ENCODE data around the gene ZNF813.
A peak's percentile ranks its signal among the peaks of the same experiment; 100 is the strongest.

ZNF813 gene

DNA sequence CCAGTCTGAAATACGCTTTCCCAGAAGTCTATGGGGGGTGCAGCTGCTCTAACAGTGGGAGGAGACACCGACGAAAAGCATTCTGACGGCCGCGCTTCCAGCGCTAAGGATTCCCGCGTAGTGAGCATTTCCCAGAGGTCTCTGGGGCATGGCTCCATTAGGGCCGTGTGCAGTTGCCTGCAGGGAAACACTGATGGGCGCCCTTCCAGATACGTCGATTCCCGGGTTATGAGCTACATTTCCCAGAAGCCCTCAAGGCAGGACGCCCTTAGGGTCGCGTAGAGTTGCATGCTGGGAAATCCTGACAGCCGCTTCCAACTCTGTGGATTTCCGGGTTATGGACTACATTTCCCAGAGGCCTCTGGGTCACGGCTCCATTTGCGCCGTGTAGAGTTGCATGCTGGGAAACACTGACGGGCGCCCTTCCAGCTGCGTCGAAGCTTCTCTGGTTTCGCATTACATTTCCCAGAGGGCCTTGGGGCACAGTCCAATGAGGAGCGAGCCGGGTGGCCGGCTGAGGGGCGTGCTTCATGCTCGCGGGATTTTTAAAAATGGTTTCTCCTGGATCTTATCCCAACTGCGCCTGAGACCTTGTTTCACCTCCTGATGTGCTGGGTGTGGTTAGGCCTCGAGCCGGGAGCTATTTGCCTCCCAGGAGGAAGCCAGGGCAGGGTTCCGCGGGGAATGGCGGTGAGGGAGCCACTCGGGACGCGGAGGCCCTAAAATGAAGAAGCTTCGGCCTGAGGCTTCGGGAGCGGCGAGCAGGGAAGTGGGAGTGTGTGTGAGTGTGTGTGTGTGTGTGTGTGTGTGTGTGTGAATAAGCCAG is 53.2 kb downstream of the ZNF813 start:
- DNase-seq (ENCODE audit: low spot score), result peak; percentile 85

DNA sequence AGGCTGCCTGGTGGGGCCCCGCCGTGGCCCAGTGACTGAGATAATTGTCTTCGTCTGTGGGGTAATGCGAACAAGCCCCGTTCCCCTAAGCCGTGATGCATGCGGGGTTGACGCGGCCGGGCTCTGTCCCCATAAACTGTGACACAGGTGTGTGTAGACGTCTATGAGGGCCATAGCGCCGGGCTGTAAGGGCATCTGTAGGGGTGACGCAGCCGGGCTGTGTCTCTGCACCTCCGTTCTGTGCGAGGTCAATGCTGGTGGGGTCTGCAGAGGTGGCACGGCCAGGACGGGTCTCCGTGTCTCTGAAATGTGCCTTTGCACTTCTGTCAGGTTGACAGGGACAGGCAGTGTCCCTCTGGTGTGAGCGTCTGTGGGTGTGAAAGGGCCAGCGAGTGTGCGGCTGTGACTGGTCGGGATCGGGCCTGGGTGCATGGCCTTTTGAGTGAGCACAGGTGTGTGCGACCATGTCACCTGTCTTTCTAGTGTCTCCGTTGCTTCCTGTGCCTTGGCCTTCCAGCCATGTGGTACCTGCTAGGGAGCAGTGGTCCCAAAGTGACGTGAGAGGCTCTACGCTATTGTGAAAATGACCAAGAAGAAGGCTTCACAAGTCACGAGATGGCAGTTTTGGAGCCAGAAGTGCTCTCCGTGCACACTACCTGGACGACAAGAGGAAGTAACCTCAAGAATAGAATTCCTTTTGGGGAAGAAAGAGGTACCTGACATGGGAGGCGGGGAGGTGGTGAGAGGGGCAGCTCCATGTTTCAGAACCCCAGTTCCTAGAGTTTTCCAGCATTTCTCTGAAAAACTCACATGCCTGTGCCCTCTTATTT is 54.1 kb downstream of the ZNF813 start:
- DNase-seq (ENCODE audit: low spot score), result no peak

DNA sequence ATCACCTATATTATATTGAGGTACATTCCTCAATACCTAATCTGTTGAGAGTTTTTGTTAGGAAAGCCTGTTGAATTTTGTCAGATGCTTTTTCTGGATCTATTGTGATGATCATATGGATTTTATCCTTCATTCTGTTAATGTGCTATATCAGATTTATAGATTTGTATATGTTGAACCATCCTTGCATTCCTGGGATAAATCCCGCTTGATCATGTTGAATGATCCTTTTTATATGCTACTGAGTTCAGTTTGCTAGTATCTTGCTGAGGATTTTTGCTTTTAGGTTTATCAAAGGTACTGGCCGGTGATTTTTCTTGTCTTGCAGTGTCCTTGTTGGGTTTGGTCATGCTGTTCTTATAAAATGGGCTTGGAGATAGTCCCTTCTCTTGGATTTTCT is 58.4 kb downstream of the ZNF813 start:
- no peak for DNase-seq (ENCODE audit: low spot score)

DNA sequence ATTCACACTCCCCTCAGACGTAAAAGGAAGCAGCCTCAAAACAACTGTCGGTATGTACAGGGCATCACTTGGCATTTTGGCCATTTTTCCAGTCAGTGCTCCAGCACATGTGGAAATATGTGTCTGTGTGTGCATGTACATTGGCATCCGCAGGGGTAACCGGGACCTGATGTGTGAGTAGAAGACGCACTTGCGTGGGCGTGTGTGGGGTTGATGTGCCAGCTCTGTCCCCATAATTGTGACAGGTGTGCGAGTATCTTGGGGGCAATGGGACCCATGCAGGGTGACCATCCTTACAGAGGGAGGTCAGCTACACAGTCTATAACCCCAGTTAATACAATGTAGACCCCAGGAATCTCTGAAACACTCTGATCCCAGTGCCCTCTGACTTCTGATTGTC is 63.1 kb downstream of the ZNF813 start:
- DNase-seq (ENCODE audit: low spot score), result no peak

DNA sequence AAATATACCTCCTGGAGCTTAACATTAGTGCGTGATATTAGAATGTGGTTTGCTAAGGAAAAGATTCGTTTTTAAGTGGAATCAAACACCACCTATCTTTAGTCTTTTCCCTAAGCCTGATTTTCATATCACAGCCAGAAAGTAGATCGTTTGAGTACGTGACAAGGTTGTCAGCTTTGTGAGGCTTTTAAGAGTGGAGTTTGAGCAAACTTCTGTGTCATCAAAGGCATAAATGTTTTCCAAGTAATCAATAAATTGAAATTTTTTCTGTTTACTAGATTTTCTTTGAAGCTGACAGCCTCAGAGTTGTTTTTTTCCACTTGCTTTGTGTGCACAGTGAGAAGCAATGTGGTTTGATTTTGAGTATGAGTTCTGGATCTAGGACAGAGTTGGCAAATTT is 63.9 kb downstream of the ZNF813 start:
- no peak for DNase-seq (ENCODE audit: low spot score)

DNA sequence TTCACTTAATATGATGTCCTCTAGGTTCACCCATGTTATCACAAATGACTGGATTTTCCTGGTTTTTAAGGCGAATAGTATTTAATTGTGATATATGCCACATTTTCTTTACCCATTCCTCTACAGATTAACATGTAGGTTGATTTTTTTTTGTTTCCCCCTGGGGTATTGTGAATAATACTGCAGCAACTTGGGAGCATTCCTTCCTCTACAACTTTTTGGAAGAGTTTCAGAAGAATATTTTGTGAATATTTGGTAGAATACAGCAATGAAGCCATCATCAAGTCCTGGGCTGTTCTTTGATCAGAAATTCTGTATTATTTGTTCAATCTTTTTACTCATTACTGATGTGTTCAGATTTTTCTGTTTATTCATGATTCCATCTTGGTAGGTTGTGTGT is 64.8 kb downstream of the ZNF813 start:
- DNase-seq (ENCODE audit: low spot score), result no peak

DNA sequence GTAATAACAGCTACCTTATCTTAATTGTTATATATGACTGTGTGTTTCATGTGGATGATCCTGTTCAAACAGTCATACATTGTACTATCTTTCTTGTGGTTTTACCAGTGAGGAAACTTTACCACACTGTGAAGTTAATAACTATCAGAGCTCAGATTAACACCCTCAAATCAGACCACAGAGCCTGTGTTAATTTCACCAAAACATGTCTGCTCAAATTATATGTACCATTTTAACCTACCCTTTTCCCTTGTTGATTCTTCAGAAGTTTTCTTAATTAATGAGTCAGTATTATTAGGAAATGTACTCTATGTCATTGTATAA is 68.7 kb downstream of the ZNF813 start:
- no peak for DNase-seq (ENCODE audit: low spot score)

DNA sequence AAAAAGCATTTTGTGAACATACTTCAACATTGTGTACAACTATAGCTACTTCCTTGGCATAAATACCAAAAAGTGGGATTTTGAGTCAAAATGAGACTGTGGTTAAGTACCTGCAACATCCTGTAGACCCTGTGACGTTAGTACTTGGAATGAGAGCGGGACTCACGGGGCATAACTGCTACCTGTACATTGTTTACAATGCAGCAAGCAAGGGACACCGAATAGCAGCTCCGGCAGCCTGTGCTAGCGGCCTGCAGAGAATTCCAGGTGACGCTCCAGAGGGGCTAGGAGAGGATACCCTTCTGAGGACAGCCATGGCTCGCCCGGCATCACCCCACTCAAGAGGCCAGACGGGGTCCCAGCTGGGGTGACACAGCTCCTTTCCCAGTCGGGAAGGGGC is 69.6 kb downstream of the ZNF813 start:
- no peak for DNase-seq (ENCODE audit: low spot score)

DNA sequence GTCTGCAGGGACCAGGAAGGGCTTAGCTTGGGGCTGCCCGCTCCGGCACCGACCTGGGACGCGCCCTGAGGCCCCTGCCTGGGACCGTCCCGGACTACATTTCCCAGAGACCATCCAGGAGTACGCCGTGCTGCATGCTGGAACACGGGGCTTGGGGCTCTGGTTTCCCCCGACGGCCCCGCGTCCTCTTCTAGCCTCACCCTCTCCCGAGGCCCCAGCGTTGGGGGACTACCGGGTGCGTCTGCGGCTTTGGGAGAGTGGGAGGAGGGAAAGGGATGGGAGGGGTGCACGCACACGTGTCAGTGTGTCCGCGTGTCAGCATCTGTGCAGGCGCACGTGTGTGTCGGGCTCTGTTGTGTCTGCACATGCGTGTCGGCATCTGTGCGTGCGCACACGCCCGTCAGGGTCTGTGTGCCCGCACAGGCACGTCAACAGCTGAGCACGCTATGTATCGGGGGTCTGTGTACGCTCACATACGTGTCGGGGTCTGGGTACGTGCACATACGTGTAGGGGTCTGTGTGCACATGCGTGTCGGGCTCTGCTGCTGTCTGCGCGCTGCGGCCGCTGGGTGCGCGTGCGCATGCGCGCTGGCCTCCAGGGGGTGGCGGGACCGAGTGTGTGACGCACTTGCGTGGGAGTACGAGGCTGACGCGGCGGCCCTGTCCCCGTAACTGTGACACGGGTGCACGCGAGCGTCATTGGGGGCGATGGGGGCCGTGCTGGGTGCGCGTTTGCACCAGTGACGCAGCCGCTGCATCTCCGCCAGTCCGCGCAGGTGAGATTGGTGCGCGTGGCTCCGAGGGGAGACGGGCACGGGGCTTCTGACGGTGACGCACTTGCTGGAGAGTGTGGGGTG is 70.2 kb downstream of the ZNF813 start, which contains the start of gene ZNF331:
Gene ZNF331, plus strand, starts transcription at position 625 of the 857 bp plus-strand sequence. CDS start 31,232 bp downstream, outside the sequence.
- DNase-seq (ENCODE audit: low spot score), result peak; percentile 34

DNA sequence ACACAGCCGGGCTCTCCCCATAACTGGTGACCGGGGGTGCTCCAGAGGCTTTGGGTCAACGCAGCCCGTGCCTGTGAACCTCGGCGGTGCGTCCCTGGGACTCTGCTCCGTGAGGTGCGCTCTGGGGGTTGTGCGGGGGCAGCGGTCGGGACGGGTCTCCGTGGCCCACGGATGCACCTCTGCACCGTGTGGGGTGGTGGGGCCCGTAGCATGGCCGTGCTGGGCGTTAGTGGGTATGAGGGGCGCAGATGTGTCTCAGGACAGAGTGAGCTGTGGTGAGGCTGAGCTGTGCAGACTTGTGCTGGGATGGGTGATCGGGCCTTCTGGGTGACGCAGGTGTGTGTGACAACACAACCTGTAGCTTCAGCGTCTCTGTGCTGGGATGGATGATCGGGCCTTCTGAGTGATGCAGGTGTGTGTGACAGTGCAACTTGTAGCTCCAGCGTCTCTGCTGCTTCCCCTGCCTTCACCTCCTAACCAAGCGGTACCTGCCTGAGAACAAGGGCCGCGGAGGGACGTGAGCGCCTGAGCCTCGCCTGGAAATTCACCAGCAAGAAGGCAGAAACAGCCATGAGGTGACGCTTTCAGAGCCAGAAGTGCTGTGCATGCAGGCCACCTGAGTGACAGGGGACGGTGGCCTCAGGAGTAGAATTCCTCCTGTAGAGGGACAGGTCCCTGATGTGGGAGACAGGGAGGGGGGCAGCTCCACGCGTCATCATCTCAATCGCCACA is 71.0 kb downstream of the ZNF813 start:
- DNase-seq (ENCODE audit: low spot score), result no peak

DNA sequence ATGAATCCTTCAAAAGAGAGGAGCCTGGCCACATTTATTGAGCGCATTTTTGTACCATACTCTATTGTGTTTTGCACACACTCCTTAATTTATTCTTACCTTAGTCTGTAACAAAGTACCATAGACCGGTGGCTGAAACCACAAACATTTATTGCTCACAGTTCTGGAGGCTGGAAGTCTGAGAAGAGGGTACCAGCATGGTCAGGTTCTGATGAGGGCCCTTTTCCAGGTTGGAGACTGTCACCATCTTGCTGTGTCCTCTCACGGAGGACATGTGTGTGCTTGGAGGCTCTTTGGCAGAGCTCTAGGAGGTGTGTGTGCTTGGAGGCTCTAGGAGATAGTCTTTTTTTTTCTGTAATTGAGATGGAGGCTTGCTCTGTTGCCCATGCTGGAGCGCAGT is 72.6 kb downstream of the ZNF813 start:
- DNase-seq (ENCODE audit: low spot score), result no peak

DNA sequence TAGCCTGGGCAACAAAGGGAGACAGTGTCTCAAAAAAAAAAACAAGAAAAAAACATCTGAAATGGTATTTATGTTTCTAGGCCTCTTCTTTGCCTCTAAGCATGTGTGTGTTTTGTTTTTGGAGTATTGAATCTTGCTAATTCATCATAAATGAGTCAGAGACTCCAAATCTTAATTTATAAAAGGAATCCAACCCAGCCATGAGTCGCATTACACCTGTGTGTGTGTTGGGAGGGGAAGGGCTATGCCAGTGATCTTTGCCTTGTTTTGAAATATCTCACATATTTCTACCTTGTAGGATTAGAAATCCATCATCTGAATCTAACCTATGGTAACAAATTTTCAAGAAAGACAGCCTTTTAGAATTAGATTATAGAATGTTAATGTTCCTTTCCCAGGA is 74.4 kb downstream of the ZNF813 start:
- DNase-seq (ENCODE audit: low spot score), result no peak

DNA sequence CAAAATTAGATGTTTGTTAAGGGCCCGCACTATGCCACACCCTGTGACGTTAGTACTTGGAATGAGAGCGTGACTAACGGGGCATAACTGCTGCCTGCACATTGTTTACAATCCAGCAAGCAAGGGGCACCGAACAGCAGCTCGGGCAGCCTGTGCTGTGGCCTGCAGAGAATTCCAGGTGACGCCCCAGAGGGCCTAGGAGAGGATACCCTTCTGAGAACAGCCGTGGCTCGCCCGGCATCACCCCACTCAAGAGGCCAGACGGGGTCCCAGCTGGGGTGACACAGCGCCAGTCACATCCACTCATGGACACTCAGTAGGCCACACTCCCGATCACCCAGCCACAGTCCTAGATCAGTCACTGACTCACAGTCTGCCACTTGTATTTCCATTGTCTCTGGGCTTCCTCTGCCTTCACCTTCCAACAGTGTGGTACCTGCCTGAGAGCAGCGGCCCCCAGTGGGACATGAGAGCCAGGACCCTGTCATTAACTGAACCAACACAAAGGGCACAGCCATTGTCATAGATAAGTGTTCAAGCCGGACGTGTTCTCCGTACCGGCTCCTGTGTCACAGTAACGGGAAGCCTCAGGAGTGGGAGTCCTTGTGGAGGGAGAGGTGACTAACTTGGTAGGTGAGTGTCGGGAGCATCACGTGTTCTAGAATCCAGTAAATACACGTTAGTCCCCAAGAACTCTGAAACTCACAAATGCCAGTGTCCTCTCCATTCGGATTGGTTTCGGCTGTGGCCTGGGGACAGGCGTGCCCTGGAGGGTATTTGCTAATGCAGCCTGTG is 77.9 kb downstream of the ZNF813 start:
- DNase-seq (ENCODE audit: low spot score), result no peak

Measured in hematopoietic multipotent progenitor cell treated with erythropoietin and hydrocortisone succinate and interleukin-3 and kit ligand, for 17 days (in vitro differentiated cells).